Right lobe of liver (tissue), 4 donors: ENCODE results near the gene TSPAN11.

Source experiments
- POLR2A ChIP-seq: fragments of 450-650 bp; IDR thresholded peaks from one replicate; pipeline ENCODE4 v1.6.1; 2017; ENCODE audit warnings: antibody characterized with exemption, mild to moderate bottlenecking
- TF ChIP-seq, protein P1 (sequence below), 4 donors: fragments of 200-600 bp in 3 of 4; fragments of 450-650 bp in 1 of 4; IDR thresholded peaks; one replicate each; pipeline versions ENCODE4 v1.5.1 to v1.8.0; 2016 to 2022; ENCODE audit warnings: antibody characterized with exemption in 4 of 4, mild to moderate bottlenecking in 2 of 4
- donor health status: DM: no; HTN: no; CAD: no.
- donor health status: DM: no; HTN: no; CAD: no.
- donor health status: DM: no; HTN: yes; CAD: no.

DNA sequence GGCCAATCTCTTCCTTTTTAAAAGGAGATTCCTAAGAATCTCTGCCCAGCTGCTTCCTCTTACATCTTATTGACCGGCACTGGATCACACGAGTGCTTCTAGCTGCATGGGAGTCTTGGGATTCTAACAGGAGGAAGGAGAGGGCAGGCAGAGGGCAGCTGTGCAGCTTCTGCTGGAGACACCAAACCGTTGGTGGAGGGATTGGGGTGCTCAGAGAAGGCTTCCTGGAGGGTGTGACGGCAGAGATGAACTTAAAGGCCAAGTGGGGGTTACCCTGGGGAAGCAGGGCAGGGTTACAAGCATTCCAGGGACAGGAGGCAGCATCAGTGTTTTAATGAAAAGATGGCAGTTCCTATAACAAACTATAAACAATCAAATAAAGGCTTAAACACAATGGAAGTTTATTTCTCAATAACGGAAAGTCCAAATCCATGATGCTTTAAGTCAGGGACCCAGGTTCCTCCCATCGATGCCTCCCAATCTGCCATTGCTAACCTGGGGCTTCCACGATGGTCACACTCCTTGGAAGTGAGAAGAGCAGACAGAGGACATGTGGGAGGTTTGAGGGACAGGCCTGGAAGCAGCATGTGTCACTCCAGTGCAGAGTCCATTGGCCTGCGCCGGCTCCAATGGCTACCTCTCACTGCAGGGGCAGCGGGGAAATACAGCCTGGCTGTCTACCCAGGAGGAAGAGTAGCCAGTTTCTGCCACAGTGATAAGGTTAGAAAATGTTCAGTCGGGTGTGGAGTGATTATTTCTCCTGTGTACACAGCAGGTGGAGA lies 94.0 kb downstream of the TSPAN11 start:
- TF ChIP-seq, protein P1, sequence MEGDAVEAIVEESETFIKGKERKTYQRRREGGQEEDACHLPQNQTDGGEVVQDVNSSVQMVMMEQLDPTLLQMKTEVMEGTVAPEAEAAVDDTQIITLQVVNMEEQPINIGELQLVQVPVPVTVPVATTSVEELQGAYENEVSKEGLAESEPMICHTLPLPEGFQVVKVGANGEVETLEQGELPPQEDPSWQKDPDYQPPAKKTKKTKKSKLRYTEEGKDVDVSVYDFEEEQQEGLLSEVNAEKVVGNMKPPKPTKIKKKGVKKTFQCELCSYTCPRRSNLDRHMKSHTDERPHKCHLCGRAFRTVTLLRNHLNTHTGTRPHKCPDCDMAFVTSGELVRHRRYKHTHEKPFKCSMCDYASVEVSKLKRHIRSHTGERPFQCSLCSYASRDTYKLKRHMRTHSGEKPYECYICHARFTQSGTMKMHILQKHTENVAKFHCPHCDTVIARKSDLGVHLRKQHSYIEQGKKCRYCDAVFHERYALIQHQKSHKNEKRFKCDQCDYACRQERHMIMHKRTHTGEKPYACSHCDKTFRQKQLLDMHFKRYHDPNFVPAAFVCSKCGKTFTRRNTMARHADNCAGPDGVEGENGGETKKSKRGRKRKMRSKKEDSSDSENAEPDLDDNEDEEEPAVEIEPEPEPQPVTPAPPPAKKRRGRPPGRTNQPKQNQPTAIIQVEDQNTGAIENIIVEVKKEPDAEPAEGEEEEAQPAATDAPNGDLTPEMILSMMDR (IDR thresholded peaks at IDR 0.05), result no peak
- TF ChIP-seq POLR2A, result no peak
